ENCODE measurements around the gene PDPK1.

DNA sequence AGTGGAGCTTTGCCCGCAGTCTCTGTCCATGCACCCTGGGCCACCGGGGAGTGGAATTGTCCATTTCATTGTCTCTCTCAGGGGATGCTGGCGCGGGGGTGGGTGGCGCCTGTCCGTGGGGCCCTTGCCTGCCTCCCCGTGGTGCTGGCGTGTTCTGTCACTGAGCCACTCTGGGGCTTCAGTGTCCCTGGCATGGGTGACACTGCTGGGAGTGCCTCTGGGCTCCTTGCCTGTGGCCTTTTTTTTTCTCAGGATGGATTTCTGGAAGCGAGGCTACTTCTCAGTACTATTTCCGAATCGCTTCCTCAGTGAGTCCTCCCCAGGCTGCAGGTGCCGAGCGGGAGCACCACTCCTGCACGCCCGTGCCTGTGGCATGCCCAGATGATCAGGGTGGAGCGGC is 55.0 kb downstream of the PDPK1 start:
- TF ChIP-seq CTCF (conservative IDR thresholded peaks at IDR 0.05 in 1 of 2, IDR thresholded peaks at IDR 0.05 in 1 of 2; ENCODE audit: low read depth in 1 of 2, low read length in 2 of 2) = no peak
- TF ChIP-seq EZH2 (IDR thresholded peaks at IDR 0.05; ENCODE audit: low read length, missing control alignments) = no peak
